ENCODE measurements around the gene CCPG1. TPM values are rescaled to one million over a fixed set of nuclear protein-coding genes. Genes with fewer than 3 reads are reported as not detected.
"Not testable (repeated sequence)": the region's sequence is repeated elsewhere in the genome, so short reads cannot be mapped to it uniquely, and the experiment has no call there.

Gene CCPG1
- total RNA-seq, 6 donors from 2014 or later: 33.0 to 88.9 (median 58.9) TPM

GRCh38 chr15:55434989-55435825 is 27.0 kb upstream of the CCPG1 start:
- TF ChIP-seq POLR2A (IDR thresholded peaks at IDR 0.05) (no peak), EP300 (IDR thresholded peaks at IDR 0.05) (no peak), CTCF (IDR thresholded peaks at IDR 0.05) (peak in 5 of 6 experiments; percentile 24 to 60 (median 45)), POLR2AphosphoS5 (IDR thresholded peaks at IDR 0.05) (no peak)
- peak in 1 of 2 donors; percentile 68 for ATAC-seq (ENCODE audit: low FRiP score in 2 of 2)
- 31 to 36% methylated on average over 6 of the region's 6 CpGs for WGBS, 2 donors

GRCh38 chr15:55422089-55422488 is 13.9 kb upstream of the CCPG1 start:
- DNase-seq (no peak), ATAC-seq (ENCODE audit: low FRiP score in 2 of 2) (no peak)
- Histone ChIP-seq H3K27ac (no peak overlapping the region), H3K36me3 (no peaks in the 10 kb centered on the region), H3K9me3 (no peaks in the 10 kb centered on the region), H3K27me3 (no peaks in the 10 kb centered on the region), H3K4me1 (no peaks in the 10 kb centered on the region), H3K4me3 (no peak overlapping the region)
- 0% methylated on average over 1 of the region's 1 CpG for WGBS, 2 donors
- TF ChIP-seq POLR2AphosphoS5 (IDR thresholded peaks at IDR 0.05) (no peak), POLR2A (IDR thresholded peaks at IDR 0.05) (no peak), EP300 (IDR thresholded peaks at IDR 0.05) (no peak)

More at GRCh38 chr15:55434989-55435825, 27.0 kb upstream of the CCPG1 start:
- Histone ChIP-seq H3K9me3 (no peaks in the 10 kb centered on the region), H3K27ac (no peak overlapping the region), H3K36me3 (no peaks in the 10 kb centered on the region), H3K27me3 (no peaks in the 10 kb centered on the region), H3K4me3 (no peak overlapping the region), H3K4me1 (no peaks in the 10 kb centered on the region)
- DNase-seq: no peak

GRCh38 chr15:55420171-55420866 is 12.2 kb upstream of the CCPG1 start:
- H3K4me1 ChIP-seq: no peaks in the 10 kb centered on the region

GRCh38 chr15:55417678-55418077 is 9.5 kb upstream of the CCPG1 start:
- not testable (repeated sequence) for H3K27me3 ChIP-seq; H3K9me3 ChIP-seq; H3K4me1 ChIP-seq; H3K27ac ChIP-seq; DNase-seq; ATAC-seq (ENCODE audit: low FRiP score in 2 of 2); H3K4me3 ChIP-seq; H3K36me3 ChIP-seq
- WGBS, 2 donors: 89 to 90% methylated on average over 8 of the region's 8 CpGs

More at GRCh38 chr15:55420171-55420866, 12.2 kb upstream of the CCPG1 start:
- no peaks in the 10 kb centered on the region for H3K9me3 ChIP-seq
- no peak overlapping the region for H3K27ac ChIP-seq
- no peaks in the 10 kb centered on the region for H3K27me3 ChIP-seq
- TF ChIP-seq CTCF (IDR thresholded peaks at IDR 0.05) (no peak), POLR2A (IDR thresholded peaks at IDR 0.05) (no peak), POLR2AphosphoS5 (IDR thresholded peaks at IDR 0.05) (no peak), EP300 (IDR thresholded peaks at IDR 0.05) (no peak)
- H3K36me3 ChIP-seq: no peaks in the 10 kb centered on the region
- H3K4me3 ChIP-seq: no peak overlapping the region
- ATAC-seq (ENCODE audit: low FRiP score in 2 of 2) (no peak), DNase-seq (no peak)

GRCh38 chr15:55408976-55409375 is 817 bp upstream of the CCPG1 start:
- Histone ChIP-seq H3K4me1 (peaks cover 17 to 42% (median 31%) of the 10 kb centered on the region in 4 donors), H3K27ac (peak overlapping the region in 3 of 4 donors; percentile 96 to 97 (median 96))

GRCh38 chr15:55407498-55408011 is 604 bp downstream of the CCPG1 start:
- Histone ChIP-seq H3K27me3 (no peaks in the 10 kb centered on the region), H3K27ac (peak overlapping the region; percentile 90 to 97 (median 96)), H3K4me1 (peaks cover 31 to 57% (median 43%) of the 10 kb centered on the region in 4 donors), H3K4me3 (peak overlapping the region; percentile 71 to 84 (median 78)), H3K36me3 (no peaks in the 10 kb centered on the region), H3K9me3 (no peaks in the 10 kb centered on the region)
- DNase-seq (no peak), ATAC-seq (ENCODE audit: low FRiP score in 2 of 2) (peak in 1 of 2 donors; percentile 3)
- 1 to 3% methylated on average over 16 to 17 of the region's 20 CpGs for WGBS, 2 donors
- TF ChIP-seq EP300 (IDR thresholded peaks at IDR 0.05): no peak
- TF ChIP-seq POLR2AphosphoS5 (IDR thresholded peaks at IDR 0.05): no peak
- TF ChIP-seq POLR2A (IDR thresholded peaks at IDR 0.05): no peak
- TF ChIP-seq CTCF (IDR thresholded peaks at IDR 0.05): no peak

More at GRCh38 chr15:55408976-55409375, 817 bp upstream of the CCPG1 start:
- H3K27me3 ChIP-seq; ATAC-seq (ENCODE audit: low FRiP score in 2 of 2); H3K36me3 ChIP-seq; H3K9me3 ChIP-seq: not testable (repeated sequence)
- peak in 1 of 2 donors; percentile 59 for DNase-seq
- H3K4me3 ChIP-seq: peak overlapping the region in 3 of 4 donors; percentile 71 to 82 (median 74)
- 69 to 73% methylated on average over 14 of the region's 14 CpGs for WGBS, 2 donors

Data from upper lobe of left lung (tissue), 6 donors.